ENCODE measurements around the gene MYZAP. TPM values are rescaled to one million over a fixed set of nuclear protein-coding genes. Genes with fewer than 3 reads are reported as not detected.

The MYZAP gene
- polyA plus RNA-seq, 1 donor (not counting 4 experiments of a cell fraction or from before 2014, with no cell fraction given) = 1.8 TPM

GRCh38 chr15:57662802-57663201 is 71.1 kb downstream of the MYZAP start:
- dilution Hi-C loops (cut with MboI; ENCODE audit: extremely low pct_ligation_motif_present, low sequenced_read_pairs) = no loop called here
- DNase-seq (ENCODE audit: low read depth, low spot score) (no peak), FAIRE-seq (no peak)
- H3K36me3 ChIP-seq (ENCODE audit: control insufficient read depth in 2 of 2, extremely low read depth in 1 of 2, insufficient read depth in 2 of 2, low read length in 2 of 2) = no peaks in the 10 kb centered on the region
- TF ChIP-seq CTCF (optimal IDR thresholded peaks at IDR 0.05 in 1 of 3, IDR thresholded peaks at IDR 0.05 in 1 of 3, conservative IDR thresholded peaks at IDR 0.05 in 1 of 3; ENCODE audit: extremely low read depth in 1 of 3, insufficient read depth in 2 of 3, low read length in 3 of 3) (no peak), EZH2 (IDR thresholded peaks at IDR 0.05; ENCODE audit: low read length) (no peak)
- H3K27me3 ChIP-seq (ENCODE audit: control insufficient read depth, extremely low read depth, insufficient read depth, low read length) = no peaks in the 10 kb centered on the region
- no peak overlapping the region for H3K4me3 ChIP-seq (ENCODE audit: control insufficient read depth in 2 of 3, extremely low read depth in 1 of 3, insufficient read depth in 2 of 3, low read depth in 1 of 3, low read length in 3 of 3)
- no peak overlapping the region for H2AFZ ChIP-seq (ENCODE audit: control insufficient read depth, low read length)
- H3K4me1 ChIP-seq (ENCODE audit: control insufficient read depth, extremely low read depth, insufficient read depth, low read length) = peaks cover 4% of the 10 kb centered on the region
- no peaks in the 10 kb centered on the region for H3K9me3 ChIP-seq (ENCODE audit: control insufficient read depth, low read depth, low read length)
- H3K79me2 ChIP-seq (ENCODE audit: control insufficient read depth, insufficient read depth, low read length) = no peaks in the 10 kb centered on the region
- H3K9ac ChIP-seq (ENCODE audit: control insufficient read depth, extremely low read depth, insufficient read depth, low read length) = no peak overlapping the region
- no peaks in the 10 kb centered on the region for H4K20me1 ChIP-seq (ENCODE audit: control insufficient read depth, extremely low read depth, insufficient read depth, low read length)
- no peak overlapping the region for H3K4me2 ChIP-seq (ENCODE audit: control insufficient read depth, extremely low read depth, insufficient read depth, low read depth, low read length)
- H3K9me1 ChIP-seq (ENCODE audit: control insufficient read depth, extremely low read depth, insufficient read depth, low read length) = no peaks in the 10 kb centered on the region
- H3K27ac ChIP-seq (ENCODE audit: control insufficient read depth, insufficient read depth, low read length) = no peak overlapping the region

- no peak overlapping the region for H3K4me2 ChIP-seq (ENCODE audit: control insufficient read depth, extremely low read depth, insufficient read depth, low read depth, low read length)
- H3K36me3 ChIP-seq (ENCODE audit: control insufficient read depth in 2 of 2, extremely low read depth in 1 of 2, insufficient read depth in 2 of 2, low read length in 2 of 2) = no peaks in the 10 kb centered on the region
- no peak overlapping the region for H2AFZ ChIP-seq (ENCODE audit: control insufficient read depth, low read length)
- peaks cover 4% of the 10 kb centered on the region for H3K4me1 ChIP-seq (ENCODE audit: control insufficient read depth, extremely low read depth, insufficient read depth, low read length)
- dilution Hi-C loops (cut with MboI; ENCODE audit: extremely low pct_ligation_motif_present, low sequenced_read_pairs) = no loop called here
- no peak for TF ChIP-seq EZH2 (IDR thresholded peaks at IDR 0.05; ENCODE audit: low read length)
- no peak for TF ChIP-seq CTCF (optimal IDR thresholded peaks at IDR 0.05 in 1 of 3, IDR thresholded peaks at IDR 0.05 in 1 of 3, conservative IDR thresholded peaks at IDR 0.05 in 1 of 3; ENCODE audit: extremely low read depth in 1 of 3, insufficient read depth in 2 of 3, low read length in 3 of 3)
- no peaks in the 10 kb centered on the region for H3K79me2 ChIP-seq (ENCODE audit: control insufficient read depth, insufficient read depth, low read length)
- H3K9me1 ChIP-seq (ENCODE audit: control insufficient read depth, extremely low read depth, insufficient read depth, low read length) = no peaks in the 10 kb centered on the region
- FAIRE-seq (no peak), DNase-seq (ENCODE audit: low read depth, low spot score) (no peak)
- no peak overlapping the region for H3K9ac ChIP-seq (ENCODE audit: control insufficient read depth, extremely low read depth, insufficient read depth, low read length)
- no peak overlapping the region for H3K27ac ChIP-seq (ENCODE audit: control insufficient read depth, insufficient read depth, low read length)
- H3K9me3 ChIP-seq (ENCODE audit: control insufficient read depth, low read depth, low read length) = no peaks in the 10 kb centered on the region
- no peaks in the 10 kb centered on the region for H3K27me3 ChIP-seq (ENCODE audit: control insufficient read depth, extremely low read depth, insufficient read depth, low read length)
- H4K20me1 ChIP-seq (ENCODE audit: control insufficient read depth, extremely low read depth, insufficient read depth, low read length) = no peaks in the 10 kb centered on the region
- H3K4me3 ChIP-seq (ENCODE audit: control insufficient read depth in 2 of 3, extremely low read depth in 1 of 3, insufficient read depth in 2 of 3, low read depth in 1 of 3, low read length in 3 of 3) = no peak overlapping the region
Measured at GRCh38 chr15:57663262-57663661, 71.6 kb downstream of the MYZAP start.
